HepG2 (cell line): ENCODE measurements around the gene TBC1D10A. TPM values are rescaled to one million over a fixed set of nuclear protein-coding genes. Genes with fewer than 3 reads are reported as not detected.

Source experiments
- AHR ChIP-seq: IDR thresholded peaks from 2 replicates; pipeline ENCODE4 v1.6.1; 2018; ENCODE audit warnings: missing genetic modification reagents, missing compliant biosample characterization
- ATF3 ChIP-seq: sonication (generic); formaldehyde crosslinking; IDR thresholded peaks from 2 replicates; pipeline ENCODE4 v1.4.0; 2020; ENCODE audit warnings: missing genetic modification reagents
- ATF6 ChIP-seq: sonication (generic); formaldehyde crosslinking; conservative IDR thresholded peaks from 2 replicates; pipeline ENCODE4 v1.4.0; 2020; ENCODE audit warnings: missing genetic modification reagents
- FOXA1 ChIP-seq, 2 experiments: fragments of 450-650 bp in 1 of 2; sonication (generic) in 1 of 2; formaldehyde crosslinking in 1 of 2; IDR thresholded peaks; 2 replicates each; pipeline versions ENCODE4 v1.4.0 to v1.6.1; 2016 to 2020; ENCODE audit warnings: missing genetic modification reagents in 1 of 2
- FOXP4 ChIP-seq: sonication (generic); formaldehyde crosslinking; IDR thresholded peaks from 2 replicates; pipeline ENCODE4 v1.4.0; 2020; ENCODE audit warnings: missing genetic modification reagents
- ISL2 ChIP-seq: sonication (generic); formaldehyde crosslinking; IDR thresholded peaks from 2 replicates; pipeline ENCODE4 v1.5.0; 2020; ENCODE audit warnings: missing genetic modification reagents
- MXI1 ChIP-seq: IDR thresholded peaks from 3 replicates; pipeline ENCODE4 v1.6.1; 2012; ENCODE audit warnings: low read depth, low read length, inconsistent platforms, borderline replicate concordance
- PCBP2 ChIP-seq: fragments of 200-400 bp; formaldehyde crosslinking; optimal IDR thresholded peaks from 2 replicates; pipeline ENCODE3; 2018; ENCODE audit warnings: low read length, low read depth; ENCODE audit not compliant: poor library complexity, severe bottlenecking
- RAD21 ChIP-seq: fragments of 450-650 bp; formaldehyde crosslinking; IDR thresholded peaks from 2 replicates; pipeline ENCODE4 v1.5.0; 2020; ENCODE audit warnings: mild to moderate bottlenecking
- RXRB ChIP-seq: IDR thresholded peaks from 2 replicates; pipeline ENCODE4 v1.6.1; 2016; ENCODE audit warnings: borderline replicate concordance, missing genetic modification reagents, missing compliant biosample characterization
- SIN3B ChIP-seq: fragments of 150-350 bp; IDR thresholded peaks from 2 replicates; pipeline ENCODE4 v1.6.1; 2014; ENCODE audit warnings: low read length
- SMC3 ChIP-seq: IDR thresholded peaks from 2 replicates; pipeline ENCODE4 v1.6.1; 2011; ENCODE audit warnings: low read length, improper control_type of control experiment
- TARDBP ChIP-seq: sonication (generic); formaldehyde crosslinking; IDR thresholded peaks from 2 replicates; pipeline ENCODE4 v1.8.0; 2022; ENCODE audit warnings: mild to moderate bottlenecking, missing genetic modification reagents
- U2AF2 ChIP-seq: fragments of 200-400 bp; formaldehyde crosslinking; IDR thresholded peaks from 2 replicates; pipeline ENCODE4 v1.6.1; 2017; ENCODE audit warnings: low read depth, mild to moderate bottlenecking, low read length
- ZC3H4 ChIP-seq: sonication (generic); formaldehyde crosslinking; IDR thresholded peaks from 2 replicates; pipeline ENCODE4 v1.4.0; 2020; ENCODE audit warnings: missing genetic modification reagents, borderline replicate concordance
- ZNF251 ChIP-seq: sonication (generic); formaldehyde crosslinking; IDR thresholded peaks from 2 replicates; pipeline ENCODE4 v1.9.0; 2021; ENCODE audit warnings: mild to moderate bottlenecking, missing genetic modification reagents
- ZNF382 ChIP-seq: sonication (generic); formaldehyde crosslinking; IDR thresholded peaks from 2 replicates; pipeline ENCODE4 v1.5.0; 2020; ENCODE audit warnings: missing genetic modification reagents, mild to moderate bottlenecking, borderline replicate concordance
- ZNF432 ChIP-seq: sonication (generic); formaldehyde crosslinking; IDR thresholded peaks from 2 replicates; pipeline ENCODE4 v1.5.0; 2020; ENCODE audit warnings: missing genetic modification reagents, mild to moderate bottlenecking, borderline replicate concordance
- ZNF639 ChIP-seq: conservative IDR thresholded peaks from 2 replicates; pipeline ENCODE4 v1.6.1; 2018; ENCODE audit warnings: missing genetic modification reagents
- ZNF703 ChIP-seq: sonication (generic); formaldehyde crosslinking; IDR thresholded peaks from 2 replicates; pipeline ENCODE4 v1.5.1; 2020; ENCODE audit warnings: missing genetic modification reagents, mild to moderate bottlenecking, moderate library complexity, borderline replicate concordance
- ZUFSP ChIP-seq: sonication (generic); formaldehyde crosslinking; IDR thresholded peaks from 2 replicates; pipeline ENCODE4 v1.9.0; 2021; ENCODE audit warnings: missing genetic modification reagents, mild to moderate bottlenecking, borderline replicate concordance
- polyA plus RNA-seq, 8 experiments: library from polyadenylated mRNA; depleted of rRNA in 3 of 8; stranded (reverse) in 7 of 8; unstranded in 1 of 8; fragments of >200 nt; fragmentation: Illumina TruSeq in 4 of 8; extraction: Trizol in 4 of 8; gene quantifications; 2 replicates each; pipeline versions ENCODE4 v1.2.1 to v1.2.3, GENCODE V29; 2011 to 2016; ENCODE audit warnings: low read depth in 4 of 8, missing spikeins in 1 of 8, mixed read lengths in 1 of 8; ENCODE audit not compliant: insufficient read depth in 1 of 8
- total RNA-seq, 5 experiments: library from RNA; depleted of rRNA; stranded (reverse); fragments of >200 nt; fragmentation: Illumina TruSeq; extraction: Trizol; gene quantifications; 2 replicates each; pipeline ENCODE4 v1.2.3, GENCODE V29; 2016; ENCODE audit warnings: low read depth in 1 of 5

The TBC1D10A gene
- total and polyA plus RNA-seq, 2 of the 13 experiments (the other 11 are each of a cell fraction or from before 2014, with no cell fraction given): 4.2 to 4.9 TPM

DNA sequence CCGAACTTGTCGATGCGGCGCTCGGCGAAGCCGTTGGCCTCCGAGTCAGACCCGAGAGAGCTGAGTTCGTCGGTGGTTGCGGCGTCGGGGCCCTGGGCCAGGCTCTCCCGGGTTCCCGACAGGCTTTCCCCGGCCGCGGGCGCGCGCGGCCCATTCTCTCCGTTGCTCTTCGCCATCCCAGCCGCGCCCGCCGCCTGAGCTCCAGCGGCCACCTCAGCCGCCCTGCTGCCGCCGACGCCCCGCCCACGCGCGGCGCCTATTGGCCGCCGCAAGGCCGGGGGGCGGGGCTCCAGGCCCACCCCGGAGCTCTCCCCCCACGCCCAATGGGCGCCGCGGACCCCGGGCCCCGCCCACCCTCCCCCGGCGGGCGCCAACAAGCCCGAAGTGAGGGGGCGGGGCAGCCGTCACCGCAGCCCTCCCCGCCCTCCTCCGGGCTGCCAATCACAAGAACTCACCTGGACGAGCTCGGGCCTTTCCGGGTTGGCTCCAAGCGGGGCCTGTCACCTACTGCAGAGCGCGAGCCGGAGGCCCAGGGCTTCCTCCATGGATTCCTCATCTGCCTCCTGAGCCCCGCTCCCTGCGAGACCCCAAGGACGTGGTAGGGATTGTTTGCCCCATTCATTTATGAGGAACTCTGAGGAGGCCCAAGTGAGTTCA lies at the start of gene TBC1D10A (continued):
- no peak for TF ChIP-seq ZNF639 (CRISPR knock-in tag)
- TF ChIP-seq U2AF2: no peak
- TF ChIP-seq ZNF703 (CRISPR knock-in tag): no peak
- TF ChIP-seq ZC3H4 (CRISPR knock-in tag): no peak
- no peak for TF ChIP-seq FOXA1 (IDR thresholded peaks at IDR 0.05)
- no peak for TF ChIP-seq FOXA1 (CRISPR knock-in tag; IDR thresholded peaks at IDR 0.05)
- TF ChIP-seq ZNF382 (CRISPR knock-in tag): no peak
- no peak for TF ChIP-seq RXRB
- TF ChIP-seq ZNF432 (CRISPR knock-in tag): no peak
- TF ChIP-seq TARDBP: no peak
- TF ChIP-seq ATF6 (CRISPR knock-in tag): no peak
- TF ChIP-seq ISL2: no peak
- TF ChIP-seq MXI1: no peak
- no peak for TF ChIP-seq SMC3
- TF ChIP-seq AHR (CRISPR knock-in tag): no peak
- TF ChIP-seq RAD21 (CRISPR knock-in tag): peak; percentile 55
- no peak for TF ChIP-seq ZNF251 (CRISPR knock-in tag)
- TF ChIP-seq PCBP2: no peak
- TF ChIP-seq ZUFSP: no peak
- no peak for TF ChIP-seq SIN3B
- no peak for TF ChIP-seq ATF3 (CRISPR knock-in tag)
- no peak for TF ChIP-seq FOXP4 (CRISPR knock-in tag)
